A549 (cell line): Measurements from ENCODE around the gene ADCYAP1R1.

ENCODE experiments used
- BCL3 ChIP-seq: fragments of >200 bp; sonication (Bioruptor Twin); formaldehyde crosslinking; IDR thresholded peaks from 3 replicates; pipeline ENCODE4 v1.6.1; 2016
- CTCF ChIP-seq: fragments of >200 bp; sonication (Bioruptor Twin); formaldehyde crosslinking; IDR thresholded peaks from 3 replicates; pipeline ENCODE4 v1.5.1; 2016
- EP300 ChIP-seq, 2 experiments: fragments of >200 bp; sonication (Bioruptor Twin); formaldehyde crosslinking; IDR thresholded peaks; 2 replicates in 1 of 2; 3 replicates in 1 of 2; pipeline ENCODE4 v1.6.1; 2016 to 2017
- HMGXB4 ChIP-seq: fragments of 250-450 bp; sonication (Bioruptor Pico); IDR thresholded peaks from 2 replicates; pipeline ENCODE4 v1.5.0; 2021; ENCODE audit warnings: mild to moderate bottlenecking, moderate library complexity, borderline replicate concordance
- KDM1A ChIP-seq: fragments of 200-600 bp; sonication (generic); IDR thresholded peaks from 2 replicates; pipeline ENCODE4 v1.6.1; 2016; ENCODE audit warnings: low read depth, mild to moderate bottlenecking
- KDM5A ChIP-seq: fragments of 200-600 bp; sonication (generic); IDR thresholded peaks from 2 replicates; pipeline ENCODE4 v1.6.1; 2016; ENCODE audit warnings: antibody characterized with exemption, mild to moderate bottlenecking
- MAX ChIP-seq: IDR thresholded peaks from 2 replicates; pipeline ENCODE4 v1.6.1; 2012
- PBX3 ChIP-seq: IDR thresholded peaks from 2 replicates; pipeline ENCODE4 v1.6.1; 2012
- POLR2A ChIP-seq: IDR thresholded peaks from 2 replicates; pipeline ENCODE4 v1.6.1; 2012; ENCODE audit warnings: mild to moderate bottlenecking, low read length
- POLR2AphosphoS2 ChIP-seq: conservative IDR thresholded peaks from 2 replicates; pipeline ENCODE4 v1.6.1; 2012; ENCODE audit warnings: low read length, improper control_type of control experiment, inconsistent platforms
- RAD21 ChIP-seq, 2 experiments: fragments of >200 bp in 1 of 2; sonication (Bioruptor Twin) in 1 of 2; formaldehyde crosslinking in 1 of 2; IDR thresholded peaks in 1 of 2; conservative IDR thresholded peaks in 1 of 2; 2 replicates in 1 of 2; 3 replicates in 1 of 2; pipeline ENCODE4 v1.6.1; 2012 to 2018; ENCODE audit warnings: inconsistent platforms in 1 of 2
- REST ChIP-seq: fragments of 200-600 bp; sonication (generic); IDR thresholded peaks from 2 replicates; pipeline ENCODE4 v1.6.1; 2016; ENCODE audit warnings: antibody characterized with exemption, mild to moderate bottlenecking, moderate library complexity
- SMC3 ChIP-seq: fragments of >200 bp; sonication (Bioruptor Twin); formaldehyde crosslinking; IDR thresholded peaks from 3 replicates; pipeline ENCODE4 v1.6.1; 2018; ENCODE audit warnings: inconsistent platforms

- TF ChIP-seq CTCF (no peak), POLR2A (no peak), KDM5A (no peak), SMC3 (no peak), REST (no peak), KDM1A (no peak), POLR2AphosphoS2 (no peak), RAD21 (conservative IDR thresholded peaks at IDR 0.05 in 1 of 2, IDR thresholded peaks at IDR 0.05 in 1 of 2) (no peak), MAX (no peak), HMGXB4 (CRISPR knock-in tag) (no peak), EP300 (IDR thresholded peaks at IDR 0.05) (no peak), PBX3 (no peak), BCL3 (no peak)
Measured at GRCh38 chr7:31102973-31103850, 51.1 kb downstream of the ADCYAP1R1 start.
